Measurements from ENCODE around the gene FTO. TPM values are rescaled to one million over a fixed set of nuclear protein-coding genes. Genes with fewer than 3 reads are reported as not detected.

FTO gene
- total RNA-seq, 1 donor from 2014 or later = 65.8 TPM

GRCh38 chr16:54175552-54176375 lies 471.8 kb downstream of the FTO start:
- POLR2A ChIA-PET = no interaction called here
- DNase-seq (no peak), ATAC-seq (ENCODE audit: low read depth) (no peak)
- H3K4me3 Mint-ChIP-seq = no peak overlapping the region
- peaks cover 14% of the 10 kb centered on the region for H3K27me3 Mint-ChIP-seq
- no peak for TF ChIP-seq CTCF (IDR thresholded peaks at IDR 0.05)
- no peaks in the 10 kb centered on the region for H3K36me3 Mint-ChIP-seq (ENCODE audit: low read depth)
- intact Hi-C loops (cut with micrococcal nuclease) = no loop called here
- CTCF ChIA-PET = no interaction called here
- no peaks in the 10 kb centered on the region for H3K4me1 Mint-ChIP-seq
- no peak overlapping the region for H3K27ac Mint-ChIP-seq
- H3K9me3 Mint-ChIP-seq = no peaks in the 10 kb centered on the region

DNA sequence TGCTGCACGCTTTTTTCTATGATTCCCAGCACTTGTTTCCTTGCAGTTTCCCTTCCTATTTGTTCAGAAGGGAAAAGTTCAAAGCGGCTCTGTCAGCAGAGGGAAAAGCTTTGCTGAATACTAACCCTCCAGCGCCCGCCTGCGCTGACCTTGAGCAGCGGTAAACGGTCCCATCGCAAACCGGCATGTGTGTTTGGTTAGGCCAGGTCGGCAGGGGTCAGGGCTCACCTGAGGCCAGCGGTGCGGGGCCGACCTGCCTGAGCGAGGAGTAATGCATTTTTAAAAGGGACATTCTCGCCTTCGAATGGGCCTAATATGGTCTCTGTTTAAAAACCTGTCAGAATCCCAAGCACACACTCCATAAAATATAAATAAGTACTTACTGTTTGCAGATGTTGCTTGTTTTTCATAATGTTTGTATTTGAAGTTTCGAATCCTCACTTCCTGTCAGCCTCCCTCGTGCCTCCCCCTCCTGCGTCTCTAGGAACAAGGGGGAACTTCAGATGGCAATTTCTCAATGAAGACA lies 472.5 kb downstream of the FTO start:
- ATAC-seq (ENCODE audit: low read depth) = no peak
- Mint-ChIP-seq H3K9me3 (no peaks in the 10 kb centered on the region), H3K4me1 (no peaks in the 10 kb centered on the region), H3K27me3 (peaks cover 14% of the 10 kb centered on the region), H3K4me3 (no peak overlapping the region), H3K36me3 (ENCODE audit: low read depth) (no peaks in the 10 kb centered on the region), H3K27ac (no peak overlapping the region)
- ChIA-PET CTCF (no interaction called here), POLR2A (no interaction called here)
- intact Hi-C loops (cut with micrococcal nuclease) = no loop called here
- no peak for DNase-seq
- no peak for TF ChIP-seq CTCF (IDR thresholded peaks at IDR 0.05)

DNA sequence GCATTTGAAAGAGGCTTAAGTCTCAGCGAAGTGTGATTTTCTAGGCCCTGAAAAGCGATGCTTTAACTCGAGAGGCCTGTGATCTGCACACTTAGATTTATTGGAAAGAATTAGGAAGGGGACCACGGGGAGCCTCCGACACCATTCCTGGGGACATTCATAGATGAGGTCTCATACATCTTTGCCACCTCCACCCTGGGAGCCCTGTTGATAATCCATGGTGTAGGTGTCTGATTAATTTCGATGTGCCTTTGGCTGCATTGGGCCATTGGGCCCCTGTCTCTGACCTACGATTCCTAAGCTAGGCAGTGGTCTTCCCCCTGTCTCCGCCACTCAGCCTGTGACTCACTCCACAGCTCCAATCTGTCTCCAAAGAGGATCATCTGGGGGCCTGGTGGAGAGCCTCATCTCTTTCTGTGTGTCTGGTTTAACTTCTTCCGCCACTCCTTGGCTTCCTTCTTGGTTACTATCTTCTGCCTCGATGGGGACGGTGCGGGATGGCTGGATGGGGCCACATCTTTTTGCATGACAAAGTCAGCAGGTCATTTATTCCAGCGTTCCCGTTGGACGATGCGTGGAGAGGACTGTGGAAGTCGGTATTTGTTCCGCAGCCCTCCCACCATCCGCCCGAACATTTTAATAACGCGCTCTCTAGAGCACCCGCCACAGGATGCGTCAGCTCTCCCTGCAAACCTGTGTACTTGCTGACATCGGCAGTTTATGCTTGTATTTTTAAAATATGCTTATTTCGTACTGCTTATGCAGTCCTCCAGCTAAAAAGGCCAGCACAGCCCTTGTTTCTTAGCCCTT lies 473.3 kb downstream of the FTO start:
- intact Hi-C loops (cut with micrococcal nuclease) = no loop called here
- TF ChIP-seq CTCF (IDR thresholded peaks at IDR 0.05) = no peak
- H3K9me3 Mint-ChIP-seq = no peaks in the 10 kb centered on the region
- no peak overlapping the region for H3K27ac Mint-ChIP-seq
- ChIA-PET CTCF (no interaction called here), POLR2A (no interaction called here)
- no peak for DNase-seq
- no peaks in the 10 kb centered on the region for H3K4me1 Mint-ChIP-seq
- no peaks in the 10 kb centered on the region for H3K36me3 Mint-ChIP-seq (ENCODE audit: low read depth)
- H3K4me3 Mint-ChIP-seq = no peak overlapping the region
- ATAC-seq (ENCODE audit: low read depth) = no peak
- H3K27me3 Mint-ChIP-seq = peaks cover 14% of the 10 kb centered on the region

- TF ChIP-seq CTCF (IDR thresholded peaks at IDR 0.05) = no peak
- no peak overlapping the region for H3K4me3 Mint-ChIP-seq
- no peak overlapping the region for H3K27ac Mint-ChIP-seq
- CTCF ChIA-PET = no interaction called here
- POLR2A ChIA-PET = no interaction called here
- intact Hi-C loops (cut with micrococcal nuclease) = no loop called here
- ATAC-seq (ENCODE audit: low read depth) (no peak), DNase-seq (no peak)
- H3K9me3 Mint-ChIP-seq = no peaks in the 10 kb centered on the region
- H3K36me3 Mint-ChIP-seq (ENCODE audit: low read depth) = no peaks in the 10 kb centered on the region
- no peaks in the 10 kb centered on the region for H3K4me1 Mint-ChIP-seq
- H3K27me3 Mint-ChIP-seq = peaks cover 14% of the 10 kb centered on the region
Observed at GRCh38 chr16:54177862-54178477, 474.0 kb downstream of the FTO start.

- H3K4me1 Mint-ChIP-seq = no peaks in the 10 kb centered on the region
- intact Hi-C loops (cut with micrococcal nuclease) = no loop called here
- DNase-seq (no peak), ATAC-seq (ENCODE audit: low read depth) (no peak)
- H3K27me3 Mint-ChIP-seq = peaks cover 11% of the 10 kb centered on the region
- ChIA-PET POLR2A (no interaction called here), CTCF (no interaction called here)
- H3K4me3 Mint-ChIP-seq = no peak overlapping the region
- H3K9me3 Mint-ChIP-seq = no peaks in the 10 kb centered on the region
- no peak for TF ChIP-seq CTCF (IDR thresholded peaks at IDR 0.05)
- no peak overlapping the region for H3K27ac Mint-ChIP-seq
- no peaks in the 10 kb centered on the region for H3K36me3 Mint-ChIP-seq (ENCODE audit: low read depth)
Observed at GRCh38 chr16:54178478-54178976, 474.6 kb downstream of the FTO start.

Measured in activated B cell treated with CpG ODN at 0.5 μM for 24 hours (primary cell).